WTC11 (cell line): Measurements from ENCODE around the gene UBC. TPM values are rescaled to one million over a fixed set of nuclear protein-coding genes. Genes with fewer than 3 reads are reported as not detected.
"Not testable (repeated sequence)": the region's sequence is repeated elsewhere in the genome, so short reads cannot be mapped to it uniquely, and the experiment has no call there.

Source experiments
- ATAC-seq: fragments of 200-7000 bp; cut with Tn5 transposase; 2 replicates; pipeline ENCODE4 v1.10.0; 2021; ENCODE audit warnings: mild to moderate bottlenecking, moderate library complexity
- CTCF ChIA-PET: fragments of 300-600 bp; sonication (Branson Sonifier 250); formaldehyde crosslinking; loops from one replicate; lab custom pipeline; 2021; ENCODE audit warnings: antibody characterized with exemption; lab: Charles Lee
- POLR2A ChIA-PET: fragments of 350-600 bp; sonication (Branson Sonifier 250); formaldehyde crosslinking; loops from one replicate; lab custom pipeline; 2021; ENCODE audit warnings: antibody characterized with exemption; lab: Charles Lee
- DNase-seq: peaks from one replicate; pipeline ENCODE4 v3.0.0; 2021; ENCODE audit warnings: low spot score
- H3K27ac Mint-ChIP-seq: 2 replicates; pipeline ENCODE4 v1.8.0; 2021; ENCODE audit warnings: mixed read lengths
- H3K27me3 Mint-ChIP-seq: 2 replicates; pipeline ENCODE4 v1.8.0; 2021; ENCODE audit warnings: low read depth, mild to moderate bottlenecking, moderate library complexity, mixed read lengths
- H3K36me3 Mint-ChIP-seq: 2 replicates; pipeline ENCODE4 v1.8.0; 2021; ENCODE audit warnings: mixed read lengths
- H3K4me1 Mint-ChIP-seq: 2 replicates; pipeline ENCODE4 v1.8.0; 2022; ENCODE audit warnings: mixed read lengths
- H3K4me3 Mint-ChIP-seq: 2 replicates; pipeline ENCODE4 v1.8.0; 2021; ENCODE audit warnings: mild to moderate bottlenecking, moderate library complexity, mixed read lengths
- H3K9me3 Mint-ChIP-seq: 2 replicates; pipeline ENCODE4 v1.8.0; 2021; ENCODE audit warnings: mixed read lengths
- GTF2I ChIP-seq: fragments of 250-450 bp; sonication (Bioruptor Pico); conservative IDR thresholded peaks from 2 replicates; pipeline ENCODE4 v1.4.0; 2021; ENCODE audit warnings: mild to moderate bottlenecking
- HMGA2 ChIP-seq: fragments of 250-450 bp; sonication (Bioruptor Pico); IDR thresholded peaks from 2 replicates; pipeline ENCODE4 v1.4.0; 2021; ENCODE audit warnings: mild to moderate bottlenecking, moderate library complexity
- JUN ChIP-seq: sonication (generic); formaldehyde crosslinking; IDR thresholded peaks from 2 replicates; pipeline ENCODE4 v1.8.0; 2023; ENCODE audit warnings: mild to moderate bottlenecking, missing genetic modification reagents
- KAT7 ChIP-seq: sonication (generic); formaldehyde crosslinking; IDR thresholded peaks from 2 replicates; pipeline ENCODE4 v1.8.1; 2023; ENCODE audit warnings: missing genetic modification reagents, mild to moderate bottlenecking, borderline replicate concordance
- MXD4 ChIP-seq: fragments of 250-450 bp; sonication (Bioruptor Pico); IDR thresholded peaks from 2 replicates; pipeline ENCODE4 v1.8.0; 2021; ENCODE audit warnings: mild to moderate bottlenecking, moderate library complexity, borderline replicate concordance
- MYBL2 ChIP-seq: sonication (generic); formaldehyde crosslinking; IDR thresholded peaks from 2 replicates; pipeline ENCODE4 v1.8.1; 2023; ENCODE audit warnings: mild to moderate bottlenecking, moderate library complexity, missing genetic modification reagents
- NFYB ChIP-seq: sonication (generic); formaldehyde crosslinking; conservative IDR thresholded peaks from 2 replicates; pipeline ENCODE4 v1.8.0; 2022; ENCODE audit warnings: low read depth, missing genetic modification reagents
- NR3C1 ChIP-seq: sonication (generic); formaldehyde crosslinking; conservative IDR thresholded peaks from 2 replicates; pipeline ENCODE4 v1.8.1; 2023; ENCODE audit warnings: low read depth, mild to moderate bottlenecking, missing genetic modification reagents
- SMAD3 ChIP-seq: sonication (generic); formaldehyde crosslinking; IDR thresholded peaks from 2 replicates; pipeline ENCODE4 v1.8.0; 2022; ENCODE audit warnings: missing genetic modification reagents, mild to moderate bottlenecking, borderline replicate concordance
- ZNF121 ChIP-seq: sonication (generic); formaldehyde crosslinking; IDR thresholded peaks from 2 replicates; pipeline ENCODE4 v1.8.0; 2023; ENCODE audit warnings: missing genetic modification reagents
- ZNF671 ChIP-seq: fragments of 250-450 bp; sonication (Bioruptor Pico); IDR thresholded peaks from 2 replicates; pipeline ENCODE4 v1.8.0; 2021; ENCODE audit warnings: mild to moderate bottlenecking
- total RNA-seq: library from RNA; stranded (reverse); gene quantifications from 3 replicates; pipeline ENCODE4 v1.2.3, GENCODE V29; 2021
- TF ChIP-seq, protein P1 (sequence below): sonication (generic); formaldehyde crosslinking; IDR thresholded peaks from 2 replicates; pipeline ENCODE4 v1.8.1; 2022; ENCODE audit warnings: low read depth, mild to moderate bottlenecking, moderate library complexity, missing genetic modification reagents, borderline replicate concordance
- TF ChIP-seq, protein P2 (sequence below): sonication (generic); formaldehyde crosslinking; IDR thresholded peaks from 2 replicates; pipeline ENCODE4 v1.8.0; 2022; ENCODE audit warnings: mild to moderate bottlenecking, missing genetic modification reagents
- TF ChIP-seq, protein P3 (sequence below): sonication (generic); formaldehyde crosslinking; IDR thresholded peaks from 2 replicates; pipeline ENCODE4 v1.8.1; 2023; ENCODE audit warnings: mild to moderate bottlenecking, missing genetic modification reagents
- TF ChIP-seq, protein P4 (sequence below): fragments of 250-450 bp; sonication (Bioruptor Pico); IDR thresholded peaks from 2 replicates; pipeline ENCODE4 v1.9.0; 2021; ENCODE audit warnings: mild to moderate bottlenecking
- TF ChIP-seq, protein P5 (sequence below): fragments of 250-450 bp; sonication (Bioruptor Pico); IDR thresholded peaks from 2 replicates; pipeline ENCODE4 v1.9.0; 2021; ENCODE audit warnings: mild to moderate bottlenecking
- TF ChIP-seq, protein P6 (sequence below): sonication (generic); formaldehyde crosslinking; IDR thresholded peaks from 2 replicates; pipeline ENCODE4 v1.8.0; 2022; ENCODE audit warnings: mild to moderate bottlenecking, missing genetic modification reagents

UBC gene
- total RNA-seq, 1 experiment from 2014 or later = 530 TPM

DNA sequence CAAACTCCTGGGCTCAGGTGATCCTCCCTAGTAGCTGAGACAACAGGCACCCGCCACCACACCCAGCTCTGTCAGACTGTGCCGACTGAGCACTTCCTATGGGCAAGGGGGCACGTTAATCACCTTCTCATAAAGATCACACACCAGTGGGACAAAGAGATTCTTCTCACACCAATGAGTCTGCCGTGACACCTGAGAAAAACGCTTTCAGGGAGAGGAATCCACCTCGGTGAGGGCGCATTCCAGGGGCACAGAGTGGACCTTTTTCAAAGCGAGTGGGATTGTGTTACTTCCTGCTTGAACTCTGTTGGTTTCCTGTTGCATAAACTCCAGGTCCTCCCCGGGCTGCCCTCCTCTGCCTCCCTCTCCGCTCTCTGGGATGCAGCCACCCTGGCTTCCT lies 33.3 kb downstream of the UBC start (continued):
- TF ChIP-seq, protein P1, sequence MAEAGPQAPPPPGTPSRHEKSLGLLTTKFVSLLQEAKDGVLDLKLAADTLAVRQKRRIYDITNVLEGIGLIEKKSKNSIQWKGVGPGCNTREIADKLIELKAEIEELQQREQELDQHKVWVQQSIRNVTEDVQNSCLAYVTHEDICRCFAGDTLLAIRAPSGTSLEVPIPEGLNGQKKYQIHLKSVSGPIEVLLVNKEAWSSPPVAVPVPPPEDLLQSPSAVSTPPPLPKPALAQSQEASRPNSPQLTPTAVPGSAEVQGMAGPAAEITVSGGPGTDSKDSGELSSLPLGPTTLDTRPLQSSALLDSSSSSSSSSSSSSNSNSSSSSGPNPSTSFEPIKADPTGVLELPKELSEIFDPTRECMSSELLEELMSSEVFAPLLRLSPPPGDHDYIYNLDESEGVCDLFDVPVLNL (CRISPR knock-in tag) = no peak
- TF ChIP-seq NFYB (CRISPR knock-in tag) (no peak), JUN (CRISPR knock-in tag) (no peak), SMAD3 (no peak), ZNF671 (CRISPR knock-in tag) (no peak), MXD4 (CRISPR knock-in tag) (no peak), HMGA2 (no peak), GTF2I (no peak), NR3C1 (no peak)
- TF ChIP-seq, protein P2, sequence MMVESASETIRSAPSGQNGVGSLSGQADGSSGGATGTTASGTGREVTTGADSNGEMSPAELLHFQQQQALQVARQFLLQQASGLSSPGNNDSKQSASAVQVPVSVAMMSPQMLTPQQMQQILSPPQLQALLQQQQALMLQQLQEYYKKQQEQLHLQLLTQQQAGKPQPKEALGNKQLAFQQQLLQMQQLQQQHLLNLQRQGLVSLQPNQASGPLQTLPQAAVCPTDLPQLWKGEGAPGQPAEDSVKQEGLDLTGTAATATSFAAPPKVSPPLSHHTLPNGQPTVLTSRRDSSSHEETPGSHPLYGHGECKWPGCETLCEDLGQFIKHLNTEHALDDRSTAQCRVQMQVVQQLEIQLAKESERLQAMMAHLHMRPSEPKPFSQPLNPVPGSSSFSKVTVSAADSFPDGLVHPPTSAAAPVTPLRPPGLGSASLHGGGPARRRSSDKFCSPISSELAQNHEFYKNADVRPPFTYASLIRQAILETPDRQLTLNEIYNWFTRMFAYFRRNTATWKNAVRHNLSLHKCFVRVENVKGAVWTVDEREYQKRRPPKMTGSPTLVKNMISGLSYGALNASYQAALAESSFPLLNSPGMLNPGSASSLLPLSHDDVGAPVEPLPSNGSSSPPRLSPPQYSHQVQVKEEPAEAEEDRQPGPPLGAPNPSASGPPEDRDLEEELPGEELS (CRISPR knock-in tag) = no peak
- TF ChIP-seq, protein P3, sequence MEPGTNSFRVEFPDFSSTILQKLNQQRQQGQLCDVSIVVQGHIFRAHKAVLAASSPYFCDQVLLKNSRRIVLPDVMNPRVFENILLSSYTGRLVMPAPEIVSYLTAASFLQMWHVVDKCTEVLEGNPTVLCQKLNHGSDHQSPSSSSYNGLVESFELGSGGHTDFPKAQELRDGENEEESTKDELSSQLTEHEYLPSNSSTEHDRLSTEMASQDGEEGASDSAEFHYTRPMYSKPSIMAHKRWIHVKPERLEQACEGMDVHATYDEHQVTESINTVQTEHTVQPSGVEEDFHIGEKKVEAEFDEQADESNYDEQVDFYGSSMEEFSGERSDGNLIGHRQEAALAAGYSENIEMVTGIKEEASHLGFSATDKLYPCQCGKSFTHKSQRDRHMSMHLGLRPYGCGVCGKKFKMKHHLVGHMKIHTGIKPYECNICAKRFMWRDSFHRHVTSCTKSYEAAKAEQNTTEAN = no peak
- TF ChIP-seq, protein P4, sequence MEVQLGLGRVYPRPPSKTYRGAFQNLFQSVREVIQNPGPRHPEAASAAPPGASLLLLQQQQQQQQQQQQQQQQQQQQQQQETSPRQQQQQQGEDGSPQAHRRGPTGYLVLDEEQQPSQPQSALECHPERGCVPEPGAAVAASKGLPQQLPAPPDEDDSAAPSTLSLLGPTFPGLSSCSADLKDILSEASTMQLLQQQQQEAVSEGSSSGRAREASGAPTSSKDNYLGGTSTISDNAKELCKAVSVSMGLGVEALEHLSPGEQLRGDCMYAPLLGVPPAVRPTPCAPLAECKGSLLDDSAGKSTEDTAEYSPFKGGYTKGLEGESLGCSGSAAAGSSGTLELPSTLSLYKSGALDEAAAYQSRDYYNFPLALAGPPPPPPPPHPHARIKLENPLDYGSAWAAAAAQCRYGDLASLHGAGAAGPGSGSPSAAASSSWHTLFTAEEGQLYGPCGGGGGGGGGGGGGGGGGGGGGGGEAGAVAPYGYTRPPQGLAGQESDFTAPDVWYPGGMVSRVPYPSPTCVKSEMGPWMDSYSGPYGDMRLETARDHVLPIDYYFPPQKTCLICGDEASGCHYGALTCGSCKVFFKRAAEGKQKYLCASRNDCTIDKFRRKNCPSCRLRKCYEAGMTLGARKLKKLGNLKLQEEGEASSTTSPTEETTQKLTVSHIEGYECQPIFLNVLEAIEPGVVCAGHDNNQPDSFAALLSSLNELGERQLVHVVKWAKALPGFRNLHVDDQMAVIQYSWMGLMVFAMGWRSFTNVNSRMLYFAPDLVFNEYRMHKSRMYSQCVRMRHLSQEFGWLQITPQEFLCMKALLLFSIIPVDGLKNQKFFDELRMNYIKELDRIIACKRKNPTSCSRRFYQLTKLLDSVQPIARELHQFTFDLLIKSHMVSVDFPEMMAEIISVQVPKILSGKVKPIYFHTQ (CRISPR knock-in tag) = no peak
- TF ChIP-seq, all 79 proteins: peak for 0

DNA sequence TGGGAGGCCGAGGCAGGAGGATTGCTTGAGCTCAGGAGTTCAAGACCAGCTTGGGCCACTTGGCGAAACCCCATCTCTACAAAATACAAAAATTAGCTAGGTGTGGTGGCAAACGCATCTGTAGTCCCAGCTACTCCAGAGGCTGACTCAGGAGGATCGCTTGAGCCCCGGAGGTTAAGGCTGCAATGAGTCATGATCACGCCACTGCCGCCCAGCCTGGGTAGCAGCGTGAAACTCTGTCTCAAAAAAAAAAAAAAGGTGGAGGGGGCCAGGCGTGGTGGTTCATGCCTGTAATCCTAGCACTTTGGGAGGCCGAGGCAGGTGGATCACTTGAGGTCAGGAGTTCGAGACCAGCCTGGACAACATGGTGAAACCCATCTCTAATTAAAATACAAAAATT lies 34.1 kb downstream of the UBC start:
- H3K9me3 Mint-ChIP-seq, DNase-seq, H3K4me3 Mint-ChIP-seq, H3K27me3 Mint-ChIP-seq, H3K27ac Mint-ChIP-seq, ATAC-seq, H3K36me3 Mint-ChIP-seq: not testable (repeated sequence)
- ChIA-PET POLR2A (interaction anchor here (0.7 kb wide), 1 partner anchor 34 kb away, joined by 3 read pairs; the partner anchor contains the start of gene UBC), CTCF (interaction anchor here (1.4 kb wide), 1 partner anchor 26 kb away, joined by 5 read pairs; no protein-coding TSS in a partner anchor)
- H3K4me1 Mint-ChIP-seq = peaks cover 29% of the 10 kb centered on the region

DNA sequence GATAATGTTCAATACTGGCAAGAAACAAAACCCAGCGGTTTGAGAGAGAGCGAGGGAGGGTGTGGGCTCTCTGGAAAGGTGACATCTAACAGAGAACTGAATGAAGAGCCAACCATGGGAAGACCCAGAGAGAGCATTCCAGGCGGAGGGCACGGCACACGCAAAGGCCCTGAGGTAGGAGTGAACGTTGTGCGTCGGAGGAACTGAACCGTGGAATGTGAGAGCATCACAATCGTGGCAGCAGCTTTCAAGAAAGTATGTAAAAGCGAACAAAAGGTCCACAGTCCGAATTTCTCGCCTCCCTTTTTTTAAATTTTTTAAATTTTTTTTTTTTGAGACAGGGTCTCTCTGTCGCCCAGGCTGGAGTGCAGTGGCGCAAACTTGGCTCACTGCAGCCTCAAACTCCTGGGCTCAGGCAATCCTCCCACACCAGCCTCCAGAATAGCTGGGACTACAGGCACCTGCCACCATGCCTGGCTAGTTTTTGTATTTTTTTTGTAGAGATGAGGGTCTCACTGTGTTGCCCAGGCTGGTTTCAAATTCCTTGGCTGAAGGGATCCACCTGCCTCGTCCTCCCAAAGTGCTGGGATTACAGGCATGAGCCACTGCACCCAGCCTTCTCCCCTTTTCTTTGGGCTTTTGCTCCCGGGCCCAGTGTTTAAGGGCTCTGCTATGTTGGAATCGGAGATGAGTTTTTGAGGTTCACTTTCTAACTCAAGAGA lies 35.5 kb downstream of the UBC start:
- DNase-seq = no peak
- CTCF ChIA-PET = no interaction called here

More for the DNA sequence above, 35.5 kb downstream of the UBC start:
- Mint-ChIP-seq H3K27me3 (no peaks in the 10 kb centered on the region; the same call in 1 of the 2 replicates), H3K27ac (no peak overlapping the region), H3K9me3 (no peaks in the 10 kb centered on the region), H3K36me3 (no peaks in the 10 kb centered on the region), H3K4me1 (peaks cover 15% of the 10 kb centered on the region), H3K4me3 (no peak overlapping the region)
- TF ChIP-seq, protein P5, sequence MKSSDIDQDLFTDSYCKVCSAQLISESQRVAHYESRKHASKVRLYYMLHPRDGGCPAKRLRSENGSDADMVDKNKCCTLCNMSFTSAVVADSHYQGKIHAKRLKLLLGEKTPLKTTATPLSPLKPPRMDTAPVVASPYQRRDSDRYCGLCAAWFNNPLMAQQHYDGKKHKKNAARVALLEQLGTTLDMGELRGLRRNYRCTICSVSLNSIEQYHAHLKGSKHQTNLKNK (CRISPR knock-in tag) = no peak
- TF ChIP-seq GTF2I = 0 out of 2 replicates have a peak, but pooled peaks have one; percentile 37
- TF ChIP-seq KAT7 = no peak
- TF ChIP-seq, protein P6, sequence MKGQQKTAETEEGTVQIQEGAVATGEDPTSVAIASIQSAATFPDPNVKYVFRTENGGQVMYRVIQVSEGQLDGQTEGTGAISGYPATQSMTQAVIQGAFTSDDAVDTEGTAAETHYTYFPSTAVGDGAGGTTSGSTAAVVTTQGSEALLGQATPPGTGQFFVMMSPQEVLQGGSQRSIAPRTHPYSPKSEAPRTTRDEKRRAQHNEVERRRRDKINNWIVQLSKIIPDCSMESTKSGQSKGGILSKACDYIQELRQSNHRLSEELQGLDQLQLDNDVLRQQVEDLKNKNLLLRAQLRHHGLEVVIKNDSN = no peak
- TF ChIP-seq, protein P1 (CRISPR knock-in tag) = no peak
- 0 out of 2 replicates have a peak, but pooled peaks have one; percentile 10 for TF ChIP-seq ZNF121 (CRISPR knock-in tag)
- no peak for TF ChIP-seq MYBL2 (CRISPR knock-in tag)
- ATAC-seq = no peak
- POLR2A ChIA-PET = no interaction called here
